Measurements from ENCODE around the gene DNM2. TPM values are rescaled to one million over a fixed set of nuclear protein-coding genes. Genes with fewer than 3 reads are reported as not detected.
"Not testable (repeated sequence)": the region's sequence is repeated elsewhere in the genome, so short reads cannot be mapped to it uniquely, and the experiment has no call there.

DNM2 gene
- total and polyA plus RNA-seq, 9 of the 15 experiments (the other 6 are each of a cell fraction or from before 2014, with no cell fraction given), result 2.2 to 161 (median 72.6) TPM

DNA sequence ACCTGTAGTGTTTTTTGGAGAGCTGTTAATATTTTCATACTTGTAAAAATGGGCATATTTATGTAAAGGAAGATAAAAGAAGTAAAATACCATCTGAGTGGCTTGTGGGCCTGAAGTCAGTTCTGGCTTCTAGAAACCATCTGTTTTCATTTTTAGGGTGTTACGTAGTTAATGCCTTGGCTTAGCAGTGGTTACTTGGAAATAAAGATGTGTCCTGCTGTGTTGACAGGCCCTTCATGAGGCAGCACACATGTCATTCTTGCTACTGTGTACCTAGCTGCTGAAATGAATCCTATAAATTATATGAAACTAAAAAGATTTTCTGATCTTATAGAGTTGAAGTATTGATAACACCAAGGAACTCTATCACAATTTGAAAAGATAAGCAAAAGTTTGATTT, 47.7 kb upstream of the DNM2 start (continued):
- TF ChIP-seq, protein P1, sequence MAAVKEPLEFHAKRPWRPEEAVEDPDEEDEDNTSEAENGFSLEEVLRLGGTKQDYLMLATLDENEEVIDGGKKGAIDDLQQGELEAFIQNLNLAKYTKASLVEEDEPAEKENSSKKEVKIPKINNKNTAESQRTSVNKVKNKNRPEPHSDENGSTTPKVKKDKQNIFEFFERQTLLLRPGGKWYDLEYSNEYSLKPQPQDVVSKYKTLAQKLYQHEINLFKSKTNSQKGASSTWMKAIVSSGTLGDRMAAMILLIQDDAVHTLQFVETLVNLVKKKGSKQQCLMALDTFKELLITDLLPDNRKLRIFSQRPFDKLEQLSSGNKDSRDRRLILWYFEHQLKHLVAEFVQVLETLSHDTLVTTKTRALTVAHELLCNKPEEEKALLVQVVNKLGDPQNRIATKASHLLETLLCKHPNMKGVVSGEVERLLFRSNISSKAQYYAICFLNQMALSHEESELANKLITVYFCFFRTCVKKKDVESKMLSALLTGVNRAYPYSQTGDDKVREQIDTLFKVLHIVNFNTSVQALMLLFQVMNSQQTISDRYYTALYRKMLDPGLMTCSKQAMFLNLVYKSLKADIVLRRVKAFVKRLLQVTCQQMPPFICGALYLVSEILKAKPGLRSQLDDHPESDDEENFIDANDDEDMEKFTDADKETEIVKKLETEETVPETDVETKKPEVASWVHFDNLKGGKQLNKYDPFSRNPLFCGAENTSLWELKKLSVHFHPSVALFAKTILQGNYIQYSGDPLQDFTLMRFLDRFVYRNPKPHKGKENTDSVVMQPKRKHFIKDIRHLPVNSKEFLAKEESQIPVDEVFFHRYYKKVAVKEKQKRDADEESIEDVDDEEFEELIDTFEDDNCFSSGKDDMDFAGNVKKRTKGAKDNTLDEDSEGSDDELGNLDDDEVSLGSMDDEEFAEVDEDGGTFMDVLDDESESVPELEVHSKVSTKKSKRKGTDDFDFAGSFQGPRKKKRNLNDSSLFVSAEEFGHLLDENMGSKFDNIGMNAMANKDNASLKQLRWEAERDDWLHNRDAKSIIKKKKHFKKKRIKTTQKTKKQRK (IDR thresholded peaks at IDR 0.05; ENCODE audit: borderline replicate concordance, low read depth, low read length), result no peak
- no peak for TF ChIP-seq U2AF2 (optimal IDR thresholded peaks at IDR 0.05; ENCODE audit: low read depth, low read length)
- TF ChIP-seq GATA2 (CRISPR knock-in tag; IDR thresholded peaks at IDR 0.05), result no peak
- no peak for TF ChIP-seq NBN (IDR thresholded peaks at IDR 0.05; ENCODE audit: low read depth)
- no peak for TF ChIP-seq STAG1 (CRISPR knock-in tag; IDR thresholded peaks at IDR 0.05; ENCODE audit: borderline replicate concordance)

DNA sequence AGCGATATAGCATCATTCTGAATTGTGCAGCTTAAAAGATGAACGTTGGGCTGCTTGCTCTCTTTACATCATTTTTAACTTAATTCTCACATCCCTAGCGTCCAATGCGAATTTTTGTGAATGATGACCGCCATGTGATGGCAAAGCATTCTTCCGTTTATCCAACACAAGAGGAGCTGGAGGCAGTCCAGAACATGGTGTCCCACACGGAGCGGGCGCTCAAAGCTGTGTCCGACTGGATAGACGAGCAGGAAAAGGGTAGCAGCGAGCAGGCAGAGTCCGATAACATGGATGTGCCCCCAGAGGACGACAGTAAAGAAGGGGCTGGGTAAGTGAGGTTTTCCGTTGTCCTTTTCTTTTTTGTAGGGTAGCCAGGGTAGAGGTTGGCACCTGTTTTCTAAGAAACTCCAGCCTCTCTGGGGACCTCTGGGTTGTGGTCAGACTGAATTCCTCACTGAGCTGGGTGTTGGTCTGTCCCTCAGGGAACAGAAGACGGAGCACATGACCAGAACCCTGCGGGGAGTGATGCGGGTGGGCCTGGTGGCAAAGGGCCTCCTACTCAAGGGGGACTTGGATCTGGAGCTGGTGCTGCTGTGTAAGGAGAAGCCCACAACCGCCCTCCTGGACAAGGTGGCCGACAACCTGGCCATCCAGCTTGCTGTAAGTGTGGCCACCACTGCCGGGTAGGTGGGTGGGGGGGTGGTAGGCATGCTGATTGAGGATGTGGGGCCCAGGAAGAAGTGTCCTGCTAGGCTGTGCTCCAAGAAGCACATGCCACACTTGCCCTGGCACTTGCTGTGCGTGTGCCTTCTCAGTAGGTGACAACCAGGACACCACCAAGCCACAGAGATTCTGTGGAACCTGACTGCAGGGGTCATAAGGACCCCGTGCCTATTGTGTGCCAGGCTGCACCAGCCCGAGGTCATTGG, 46.7 kb upstream of the DNM2 start:
- Histone ChIP-seq H3K4me2 (ENCODE audit: insufficient read depth, low read length) (no peak overlapping the region), H3K27me3 (ENCODE audit: control insufficient read depth in 2 of 2, insufficient read depth in 2 of 2, low read length in 2 of 2) (no peaks in the 10 kb centered on the region), H3K9me1 (ENCODE audit: control insufficient read depth, insufficient read depth, low read length) (no peaks in the 10 kb centered on the region), H2AFZ (ENCODE audit: low read depth, low read length) (no peak overlapping the region), H4K20me1 (replicated peaks; ENCODE audit: control insufficient read depth, insufficient read depth, low read length) (peaks cover 32% of the 10 kb centered on the region), H3K9ac (ENCODE audit: insufficient read depth in 1 of 2, low read depth in 2 of 2, low read length in 2 of 2) (no peak overlapping the region), H3K4me1 (replicated peaks in 1 of 2; ENCODE audit: control insufficient read depth in 2 of 2, insufficient read depth in 2 of 2, low read length in 2 of 2) (no peaks in the 10 kb centered on the region; a peak in 1 of 5 replicates), H3K79me2 (ENCODE audit: control insufficient read depth, insufficient read depth, low read length) (peaks cover 96% of the 10 kb centered on the region), H3K4me3 (no peak overlapping the region), H3K9me3 (replicated peaks; ENCODE audit: control insufficient read depth, insufficient read depth, low read depth, low read length) (no peaks in the 10 kb centered on the region), H3K36me3 (ENCODE audit: control insufficient read depth, insufficient read depth, low read length) (peaks cover 91% of the 10 kb centered on the region), H3K27ac (ENCODE audit: extremely low read depth, low read depth, low read length) (no peak overlapping the region)
- intact Hi-C loops (cut with micrococcal nuclease), result no loop called here
- 93% methylated on average over 24 of the region's 24 CpGs for WGBS (ENCODE audit: insufficient coverage, low coverage, missing lambda C conversion rate)
- FAIRE-seq (no peak), ATAC-seq (no peak), DNase-seq (ENCODE audit: extremely low read depth in 1 of 4, low spot score in 3 of 4) (no peak)
- ChIA-PET POLR2A (interaction anchor here (0.6 to 2.8 kb wide), 13 partner anchors 9 to 140 kb away, joined by 3 to 10 read pairs (median 4); no protein-coding TSS in a partner anchor), CTCF (ENCODE audit: low intra/inter-chr PET ratio) (no interaction called here)
- in situ Hi-C loops (cut with MboI), result no loop called here
- TF ChIP-seq ZNF311 (CRISPR knock-in tag; IDR thresholded peaks at IDR 0.05) (no peak), RBFOX2 (IDR thresholded peaks at IDR 0.05; ENCODE audit: low read depth, low read length) (0 out of 2 replicates have a peak, but pooled peaks have one; percentile 24), POLR2G (IDR thresholded peaks at IDR 0.05; ENCODE audit: low read depth, low read length) (peak; percentile 36; the same call in 1 of the 2 replicates)
- BruUV-seq (replicated peaks), result TSS peak; percentile 30

DNA sequence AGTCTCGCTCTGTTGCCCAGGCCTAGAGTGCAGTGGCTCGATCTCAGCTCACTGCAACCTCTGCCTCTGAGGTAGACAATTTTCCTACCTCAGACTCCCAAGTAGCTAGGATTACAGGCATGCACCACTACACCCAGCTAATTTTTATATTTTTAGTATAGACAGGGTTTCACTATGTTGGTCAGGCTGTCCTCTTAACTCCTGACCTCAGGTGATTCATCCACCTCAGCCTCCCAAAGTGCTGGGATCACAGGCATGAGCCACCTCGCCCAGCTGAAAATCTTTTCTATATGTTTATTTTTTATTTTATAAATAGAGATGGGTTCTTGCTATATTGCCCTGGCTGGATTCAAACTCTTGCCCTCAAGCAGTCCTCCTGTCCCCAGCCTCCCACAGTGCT, 46.0 kb upstream of the DNM2 start:
- H3K27ac ChIP-seq (ENCODE audit: extremely low read depth, low read depth, low read length); H3K9me3 ChIP-seq (replicated peaks; ENCODE audit: control insufficient read depth, insufficient read depth, low read depth, low read length); FAIRE-seq; H3K4me1 ChIP-seq (replicated peaks in 1 of 2; ENCODE audit: control insufficient read depth in 2 of 2, insufficient read depth in 2 of 2, low read length in 2 of 2); H3K27me3 ChIP-seq (ENCODE audit: control insufficient read depth in 2 of 2, insufficient read depth in 2 of 2, low read length in 2 of 2); BruUV-seq (replicated peaks); H3K4me3 ChIP-seq; H3K4me2 ChIP-seq (ENCODE audit: insufficient read depth, low read length); CTCF ChIA-PET (ENCODE audit: low intra/inter-chr PET ratio); in situ Hi-C loops (cut with MboI); H3K9me1 ChIP-seq (ENCODE audit: control insufficient read depth, insufficient read depth, low read length); H2AFZ ChIP-seq (ENCODE audit: low read depth, low read length); ATAC-seq; DNase-seq (ENCODE audit: extremely low read depth in 1 of 4, low spot score in 3 of 4); H3K9ac ChIP-seq (ENCODE audit: insufficient read depth in 1 of 2, low read depth in 2 of 2, low read length in 2 of 2); intact Hi-C loops (cut with micrococcal nuclease): not testable (repeated sequence)
- Histone ChIP-seq H3K79me2 (ENCODE audit: control insufficient read depth, insufficient read depth, low read length) (peaks cover 90% of the 10 kb centered on the region), H4K20me1 (replicated peaks; ENCODE audit: control insufficient read depth, insufficient read depth, low read length) (peaks cover 24% of the 10 kb centered on the region), H3K36me3 (ENCODE audit: control insufficient read depth, insufficient read depth, low read length) (peaks cover 87% of the 10 kb centered on the region)
- WGBS (ENCODE audit: insufficient coverage, low coverage, missing lambda C conversion rate), result 95% methylated on average over 3 of the region's 3 CpGs
- POLR2A ChIA-PET, result interaction anchor here (0.8 to 2.8 kb wide), 7 partner anchors 10 to 91 kb away, joined by 3 to 10 read pairs (median 4); no protein-coding TSS in a partner anchor
